Left cardiac atrium (tissue), 4 donors: Measurements from ENCODE around the gene C1orf167. TPM values are rescaled to one million over a fixed set of nuclear protein-coding genes. Genes with fewer than 3 reads are reported as not detected.
A peak's percentile ranks its signal among the peaks of the same experiment; 100 is the strongest.

Experiments
- ATAC-seq, 2 donors: fragments of 200-7000 bp; cut with Tn5 transposase; one replicate each; pipeline ENCODE4 v1.9.1; 2020; ENCODE audit warnings: mild to moderate bottlenecking in 2 of 2, moderate library complexity in 2 of 2
- DNase-seq: peaks from one replicate; pipeline ENCODE4 v3.0.0-alpha.2; 2020
- intact Hi-C, 2 donors: fragments of 100-400 bp; cut with DNase I; formaldehyde crosslinking; loops; one replicate each; pipeline versions ENCODE4 v1.14.1 to v1.15.1; 2022 to 2023
- total RNA-seq, 2 donors: library from RNA; stranded (reverse); fragmentation: NEBNext Ultra II Directional; extraction: Animal tissue kit (Norgen Biotek cat#: 25700); gene quantifications; one replicate each; pipeline ENCODE4 v1.2.1, GENCODE V29; 2021
- donor health status: DM: no; HTN: yes; CAD: no.
- donor health status: DM: no; HTN: yes; CAD: no; lungs with severe emphysema.
- donor health status: DM: yes; HTN: yes; CAD: no.
- donor health status: Dilated cardiomyopathy.

Gene C1orf167
- total RNA-seq, 2 donors from 2014 or later: 1.2 to 1.3 TPM

DNA sequence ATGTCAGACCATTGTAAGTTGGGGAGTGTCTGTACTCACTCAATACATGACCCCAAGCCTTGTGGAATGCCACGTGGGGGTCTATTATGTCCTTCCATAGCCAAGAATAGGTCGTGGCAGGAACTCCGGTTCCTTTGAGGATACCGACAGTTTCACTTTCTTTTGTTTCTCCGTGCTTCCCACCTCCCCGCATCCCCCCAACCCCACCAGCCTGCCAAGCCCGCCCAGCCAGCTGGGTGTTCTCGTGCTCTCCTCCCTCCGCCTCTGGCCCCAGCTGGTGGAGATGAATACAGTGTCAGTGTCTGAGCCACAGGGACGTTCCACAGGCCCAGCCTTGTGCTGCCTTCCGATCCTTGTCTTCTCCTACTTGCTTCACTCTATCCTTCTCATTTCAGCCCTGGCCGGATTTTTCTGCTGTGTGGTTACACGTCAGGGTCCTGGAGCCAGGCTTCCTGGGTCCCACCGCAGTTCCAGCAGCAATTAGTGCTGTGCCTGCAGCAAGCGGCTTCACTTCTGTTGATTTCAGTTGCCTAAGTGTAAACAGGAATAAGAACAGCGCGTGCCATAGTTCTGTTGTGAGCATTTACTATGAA is 30.2 kb upstream of the C1orf167 start:
- DNase-seq: peak; percentile 78

DNA sequence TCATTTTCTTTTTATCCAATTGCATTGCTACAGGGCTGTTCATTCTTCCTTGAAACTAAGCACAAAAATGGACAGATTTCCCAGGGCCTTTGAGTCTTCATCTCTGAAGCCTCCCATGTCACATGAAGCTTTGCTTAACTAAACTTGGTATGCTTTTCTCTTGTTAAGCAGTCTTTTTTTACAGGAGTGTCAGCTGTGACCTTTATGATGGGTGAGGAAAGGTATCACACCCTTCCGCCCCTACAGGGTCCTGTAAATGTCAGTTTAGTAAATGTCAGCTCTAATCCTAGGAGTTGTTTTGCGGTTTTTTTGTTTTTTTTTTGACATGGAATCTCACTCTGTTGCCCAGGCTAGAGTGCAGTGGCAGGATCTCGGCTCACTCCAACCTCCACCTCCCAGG is 28.7 kb upstream of the C1orf167 start:
- intact Hi-C loops: no loop called here
- DNase-seq (no peak), ATAC-seq (no peak)

More for the DNA sequence above, 30.2 kb upstream of the C1orf167 start:
- intact Hi-C loops: no loop called here
- peak; percentile 42 to 52 for ATAC-seq

- DNase-seq: no peak
- intact Hi-C loops: loop anchor here in 1 of 2 donors (5.0 kb wide), 1 partner anchor 47 kb away; no protein-coding TSS in a partner anchor
- ATAC-seq: no peak
These were observed 26.5 kb upstream of the C1orf167 start for GRCh38 chr1:11735531-11735853.

GRCh38 chr1:11735854-11736745 is 25.9 kb upstream of the C1orf167 start, which contains the start of gene AGTRAP:
Gene AGTRAP, plus strand, starts transcription at chr1:11736136. Its CDS starts 73 bp downstream, at chr1:11736209.
- DNase-seq (peak; percentile 99), ATAC-seq (peak; percentile 92 to 93)
- intact Hi-C loops: loop anchor here in 1 of 2 donors (5.0 kb wide), 1 partner anchor 46 kb away; no protein-coding TSS in a partner anchor

DNA sequence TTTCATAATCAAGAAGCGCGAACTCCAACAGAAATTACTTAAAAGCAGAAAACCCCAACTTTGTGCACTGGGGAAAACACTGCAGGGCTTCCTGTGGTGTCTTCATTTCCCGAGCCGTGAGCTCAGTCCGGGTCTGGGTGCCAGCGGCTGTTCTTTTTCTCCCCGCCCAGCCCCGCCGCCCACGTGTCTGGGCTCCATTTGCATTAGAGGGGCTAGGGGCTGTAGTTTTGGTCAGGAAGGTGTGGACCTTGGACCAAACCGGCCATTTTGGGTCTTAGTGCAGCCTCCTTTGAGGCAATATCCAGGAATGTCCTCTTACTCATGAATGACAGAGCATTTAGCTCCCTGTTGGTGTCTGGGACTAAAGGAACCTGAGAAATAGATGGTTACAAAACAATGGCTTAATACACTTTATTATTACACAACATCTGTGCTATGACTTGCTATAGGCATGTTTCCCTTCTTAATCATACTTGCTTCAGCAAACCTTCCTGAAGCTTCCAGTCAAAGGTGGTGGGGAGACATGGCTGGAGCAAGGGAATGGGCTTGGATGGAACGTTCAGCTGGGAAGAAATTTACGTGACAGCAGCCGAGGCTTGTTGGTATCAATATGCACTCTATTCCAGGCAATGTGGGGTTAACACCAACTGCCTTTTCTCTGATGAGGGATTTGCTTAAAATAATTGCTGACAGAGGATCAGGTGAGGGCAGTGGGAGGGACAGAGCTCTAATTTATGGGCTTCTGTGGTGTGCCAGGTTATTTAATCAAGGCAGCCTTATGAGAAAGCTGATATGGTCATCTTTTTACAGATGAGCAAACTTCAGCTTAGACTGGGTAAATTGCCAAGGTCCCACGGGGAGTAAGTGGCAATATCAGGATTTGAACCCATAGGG is 25.0 kb upstream of the C1orf167 start:
- peak; percentile 79 for DNase-seq
- peak; percentile 64 to 67 for ATAC-seq
- intact Hi-C loops: loop anchor here in 1 of 2 donors (5.0 kb wide), 1 partner anchor 45 kb away; no protein-coding TSS in a partner anchor

DNA sequence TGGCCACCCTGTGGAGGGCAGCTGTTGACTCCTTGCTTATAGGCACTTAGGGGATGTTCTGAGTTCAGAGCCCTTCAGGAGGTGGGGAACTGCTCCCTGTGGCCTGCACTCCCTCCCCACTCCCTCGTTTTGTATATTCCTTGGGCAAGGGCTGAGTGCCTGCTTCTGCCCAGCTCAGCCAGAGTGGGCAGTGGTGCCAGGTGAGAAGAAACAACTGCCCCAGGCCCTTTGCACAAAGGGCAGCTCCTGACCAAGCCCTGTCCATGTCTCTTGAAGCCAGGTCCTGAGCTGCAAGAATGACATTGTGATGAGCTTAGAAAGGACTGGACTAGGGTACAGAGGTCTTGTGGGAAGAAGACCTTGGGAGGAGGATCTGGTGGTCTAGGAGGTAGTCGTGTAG is 23.9 kb upstream of the C1orf167 start:
- intact Hi-C loops: loop anchor here in 1 of 2 donors (5.0 kb wide), 1 partner anchor 44 kb away; no protein-coding TSS in a partner anchor
- no peak for DNase-seq
- no peak for ATAC-seq

GRCh38 chr1:11738783-11739182 is 23.2 kb upstream of the C1orf167 start:
- ATAC-seq (no peak), DNase-seq (no peak)
- intact Hi-C loops: loop anchor here in 1 of 2 donors (5.0 kb wide), 1 partner anchor 44 kb away; no protein-coding TSS in a partner anchor

DNA sequence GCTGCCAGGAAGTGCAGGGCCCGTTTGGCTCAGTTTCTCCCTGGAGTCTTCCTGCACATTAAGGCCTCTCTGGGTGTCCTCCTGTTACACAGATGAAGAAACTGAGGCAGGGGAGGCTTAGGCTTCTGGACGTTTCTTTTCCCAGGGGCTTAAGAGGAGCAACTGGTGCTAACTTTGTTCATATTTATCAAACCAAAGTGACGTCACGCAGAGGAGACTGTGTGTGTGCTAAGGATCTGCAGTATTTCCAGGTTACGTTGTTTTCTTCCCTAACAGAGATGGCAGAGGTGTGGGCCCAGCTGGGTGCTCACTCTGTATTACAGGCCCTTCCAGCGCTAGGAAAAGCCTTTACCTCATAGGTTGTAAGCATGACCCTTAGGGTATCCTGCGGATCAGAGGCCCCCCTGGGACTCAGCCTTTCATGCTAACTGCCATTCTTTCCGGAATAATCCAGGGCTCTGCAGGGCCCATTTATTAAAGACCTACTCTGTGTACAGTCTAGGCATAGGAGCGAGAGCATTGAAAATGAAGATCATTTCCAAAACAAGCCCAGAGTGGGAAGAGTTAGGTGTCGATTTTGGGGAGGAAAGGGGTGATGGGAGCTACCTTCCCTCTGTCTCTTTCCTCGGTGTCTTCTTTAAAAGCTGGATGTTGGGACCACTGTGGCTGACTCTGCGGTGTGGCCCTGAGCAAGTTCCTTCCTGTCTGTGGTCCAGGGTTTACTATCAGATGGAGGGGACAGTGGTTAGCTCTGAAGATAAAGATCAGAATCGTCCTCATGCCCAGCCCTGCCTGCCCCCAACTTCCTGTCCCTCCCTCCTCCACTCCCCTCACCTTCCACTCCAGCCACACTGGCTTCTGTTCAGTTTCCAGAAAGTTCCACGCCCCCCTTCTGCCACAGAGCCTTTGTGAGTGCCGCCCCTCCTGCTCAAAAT is 21.5 kb upstream of the C1orf167 start:
- no peak for ATAC-seq
- intact Hi-C loops: no loop called here
- no peak for DNase-seq

DNA sequence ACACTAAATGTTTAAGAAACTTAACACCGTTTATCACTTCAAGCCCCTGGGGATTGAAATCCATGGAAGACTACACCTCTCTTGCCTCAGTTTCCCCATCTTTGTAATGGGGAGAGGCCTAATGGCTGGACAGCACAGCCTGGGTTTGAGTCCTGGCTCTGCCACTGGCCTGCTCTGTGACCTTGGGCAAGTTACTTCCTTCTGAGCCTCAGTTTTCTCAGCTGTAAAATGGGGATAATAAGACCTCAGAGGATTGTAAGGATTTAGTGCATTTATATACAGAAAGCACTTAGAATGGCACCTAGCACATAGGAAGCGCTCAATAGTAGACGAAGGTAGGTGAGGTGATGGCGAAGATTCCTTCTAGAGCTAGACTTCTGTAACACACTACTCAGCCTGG is 20.5 kb upstream of the C1orf167 start:
- DNase-seq (no peak), ATAC-seq (no peak)
- intact Hi-C loops: no loop called here

DNA sequence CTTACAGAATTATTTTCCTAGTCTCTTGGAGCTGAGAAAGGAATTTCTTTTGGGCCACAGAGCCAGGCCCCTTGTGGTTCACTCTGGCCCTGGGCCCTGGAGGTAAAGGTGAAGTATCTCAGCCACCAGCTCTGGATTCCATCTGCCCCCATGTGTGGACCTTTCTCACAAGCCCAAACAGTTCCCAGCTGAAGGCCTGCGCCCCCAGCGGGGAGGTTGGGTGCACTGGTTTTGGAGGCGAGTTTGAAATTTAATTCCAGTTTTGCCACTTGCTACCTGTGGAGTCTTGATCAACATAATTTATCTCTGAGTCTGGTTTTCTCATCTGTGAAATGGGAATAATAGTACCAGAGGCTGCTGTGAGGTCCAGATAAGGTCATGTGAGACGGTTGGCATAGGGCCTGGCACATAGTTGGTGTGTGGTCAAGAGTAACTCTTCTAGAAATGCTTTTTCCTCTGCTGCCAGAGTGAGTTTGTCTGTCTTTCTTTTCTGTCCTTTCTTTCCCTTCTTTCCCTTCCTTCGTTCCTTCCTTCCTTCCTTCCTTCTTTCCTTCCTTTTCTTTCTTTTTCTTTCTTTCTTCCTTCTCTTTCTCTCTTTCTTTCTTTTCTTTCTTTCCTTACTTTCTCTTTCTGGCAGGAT is 20.0 kb upstream of the C1orf167 start:
- DNase-seq (no peak), ATAC-seq (no peak)
- intact Hi-C loops: no loop called here

- DNase-seq: no peak
- intact Hi-C loops: no loop called here
- ATAC-seq: no peak
These were observed 17.7 kb upstream of the C1orf167 start for GRCh38 chr1:11744287-11744686.

GRCh38 chr1:11746092-11746491 is 15.9 kb upstream of the C1orf167 start:
- DNase-seq (no peak), ATAC-seq (no peak)
- intact Hi-C loops: no loop called here

- peak; percentile 56 to 70 for ATAC-seq
- intact Hi-C loops: no loop called here
- DNase-seq: no peak
These were observed 15.1 kb upstream of the C1orf167 start for GRCh38 chr1:11746795-11747487.

DNA sequence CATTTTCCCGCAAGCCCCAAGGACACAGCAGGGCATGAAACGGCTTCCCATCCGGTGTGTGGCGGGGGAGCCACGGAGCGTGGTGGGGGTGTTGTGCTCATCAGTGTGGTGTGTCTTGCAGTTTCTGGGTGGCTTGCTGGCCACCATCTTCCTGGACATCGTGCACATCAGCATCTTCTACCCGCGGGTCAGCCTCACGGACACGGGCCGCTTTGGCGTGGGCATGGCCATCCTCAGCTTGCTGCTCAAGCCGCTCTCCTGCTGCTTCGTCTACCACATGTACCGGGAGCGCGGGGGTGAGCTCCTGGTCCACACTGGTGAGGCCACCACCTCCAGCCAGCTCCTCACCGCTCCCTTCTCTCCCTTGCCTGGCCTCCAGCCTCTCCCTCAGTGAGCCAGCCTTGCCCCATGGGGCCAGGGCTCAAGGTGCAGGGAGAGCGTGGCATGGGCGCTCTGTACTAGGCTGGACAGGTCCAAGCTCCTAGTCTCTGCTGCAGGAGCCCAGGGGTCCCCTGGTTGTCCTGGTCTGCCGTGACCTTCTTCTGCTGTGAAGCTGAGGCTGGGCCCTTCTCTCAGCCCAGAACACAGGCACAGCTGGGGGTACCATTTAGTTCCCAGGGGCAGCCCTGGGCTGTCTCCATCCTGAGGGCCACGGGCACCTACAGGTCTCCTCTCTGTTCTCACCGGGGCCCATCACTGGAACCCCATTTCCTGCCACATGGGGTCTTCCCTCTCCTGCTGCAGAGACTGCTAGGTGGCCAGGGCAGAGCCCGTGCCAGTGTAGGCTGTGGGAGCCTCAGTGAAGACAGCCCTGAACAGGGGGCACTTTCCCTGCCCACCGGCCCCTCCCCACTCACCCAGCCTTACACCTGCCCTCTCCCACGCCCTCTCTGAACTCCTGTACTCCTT is 13.4 kb upstream of the C1orf167 start:
- ATAC-seq: no peak
- intact Hi-C loops: no loop called here
- DNase-seq: no peak

DNA sequence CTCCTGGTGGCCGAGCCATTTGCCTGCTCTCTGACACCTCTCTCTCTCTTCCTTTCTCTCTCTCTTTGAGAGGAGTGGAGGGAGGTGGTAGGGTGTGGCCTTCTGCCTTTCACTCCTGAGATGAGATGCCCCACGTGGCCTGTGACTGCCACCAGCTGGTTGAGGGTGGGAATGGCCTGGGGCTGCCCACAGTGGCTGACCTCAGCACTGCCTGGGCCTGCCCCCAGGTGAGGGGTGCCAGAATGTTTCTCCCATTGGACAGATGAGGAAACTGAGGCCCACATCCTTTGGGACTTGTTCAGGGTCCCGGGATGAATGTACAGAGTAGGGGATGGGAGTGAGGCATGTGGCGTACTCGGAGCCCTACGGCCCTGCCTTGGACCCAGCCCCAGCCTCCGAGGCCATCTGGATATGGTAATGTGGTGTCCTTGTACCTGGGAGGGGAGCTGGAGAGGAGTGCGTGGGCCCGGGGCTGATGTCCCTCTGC is 12.7 kb upstream of the C1orf167 start:
- intact Hi-C loops: no loop called here
- ATAC-seq: peak; percentile 44 to 66
- peak; percentile 63 for DNase-seq

- intact Hi-C loops: no loop called here
- ATAC-seq (no peak), DNase-seq (no peak)
These were observed 12.0 kb upstream of the C1orf167 start for GRCh38 chr1:11749996-11750395.
